Ishikawa (cell line): ENCODE results near the gene GAL3ST3.

Experiments
- CEBPB ChIP-seq: IDR thresholded peaks from 2 replicates; pipeline ENCODE4 v1.6.1; 2012
- EGR1 ChIP-seq: IDR thresholded peaks from 2 replicates; pipeline ENCODE4 v1.6.1; 2012
- EP300 ChIP-seq: IDR thresholded peaks from 2 replicates; pipeline ENCODE4 v1.6.1; 2012; ENCODE audit warnings: borderline replicate concordance
- FOXM1 ChIP-seq: IDR thresholded peaks from 2 replicates; pipeline ENCODE4 v1.6.1; 2012; ENCODE audit warnings: low read depth, borderline replicate concordance
- NFIC ChIP-seq: IDR thresholded peaks from 2 replicates; pipeline ENCODE4 v1.6.1; 2012
- RAD21 ChIP-seq: IDR thresholded peaks from 2 replicates; pipeline ENCODE4 v1.6.1; 2012; ENCODE audit warnings: low read depth
- TAF1 ChIP-seq: IDR thresholded peaks from 2 replicates; pipeline ENCODE4 v1.6.1; 2012; ENCODE audit warnings: low read depth, mild to moderate bottlenecking
- YY1 ChIP-seq: IDR thresholded peaks from 2 replicates; pipeline ENCODE4 v1.6.1; 2012; ENCODE audit warnings: low read depth
- ZBTB7A ChIP-seq: IDR thresholded peaks from 2 replicates; pipeline ENCODE4 v1.6.1; 2012; ENCODE audit warnings: low read depth
- TF ChIP-seq, protein P1 (sequence below): IDR thresholded peaks from 2 replicates; pipeline ENCODE4 v1.6.1; 2012; ENCODE audit warnings: low read depth, mild to moderate bottlenecking
- TF ChIP-seq, protein P2 (sequence below): IDR thresholded peaks from 2 replicates; pipeline ENCODE4 v1.6.1; 2012
- TF ChIP-seq, protein P3 (sequence below): IDR thresholded peaks from 2 replicates; pipeline ENCODE4 v1.6.1; 2012

DNA sequence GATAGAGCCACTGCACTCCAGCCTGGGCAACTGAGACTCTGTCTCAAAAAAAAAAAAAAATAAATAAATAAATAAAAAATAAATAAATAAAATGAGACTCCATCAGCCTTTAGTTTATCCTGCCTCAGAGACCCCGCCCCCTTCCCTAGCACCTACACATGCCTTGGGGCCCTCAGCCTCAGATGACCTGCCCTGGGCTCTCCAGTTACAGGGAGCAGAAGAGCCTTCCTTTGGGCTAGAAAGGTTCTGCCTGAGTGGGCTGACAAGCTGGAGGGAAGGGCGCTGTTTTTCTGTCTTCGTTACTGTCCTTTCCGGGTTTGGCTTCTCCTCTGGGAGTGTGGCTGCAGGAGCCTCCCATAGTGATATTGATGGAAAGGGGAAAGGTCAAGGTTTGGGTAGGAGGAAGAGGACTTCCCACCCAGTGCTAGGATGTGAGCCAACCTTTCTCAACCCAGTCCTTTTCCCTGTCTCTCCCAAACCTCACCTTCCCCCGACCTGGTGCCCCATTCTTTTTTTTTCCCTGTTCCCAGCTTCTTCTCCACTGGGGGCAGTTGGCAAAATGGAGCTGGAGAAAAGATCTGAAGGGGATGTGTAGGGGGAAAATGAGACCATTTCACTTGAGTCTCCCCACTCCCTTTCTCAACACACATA lies 1.7 kb upstream of the GAL3ST3 start:
- TF ChIP-seq RAD21 (no peak), ZBTB7A (no peak), EP300 (no peak), YY1 (no peak), CEBPB (no peak), EGR1 (no peak), FOXM1 (no peak), TAF1 (no peak), NFIC (no peak)
- TF ChIP-seq, protein P1, sequence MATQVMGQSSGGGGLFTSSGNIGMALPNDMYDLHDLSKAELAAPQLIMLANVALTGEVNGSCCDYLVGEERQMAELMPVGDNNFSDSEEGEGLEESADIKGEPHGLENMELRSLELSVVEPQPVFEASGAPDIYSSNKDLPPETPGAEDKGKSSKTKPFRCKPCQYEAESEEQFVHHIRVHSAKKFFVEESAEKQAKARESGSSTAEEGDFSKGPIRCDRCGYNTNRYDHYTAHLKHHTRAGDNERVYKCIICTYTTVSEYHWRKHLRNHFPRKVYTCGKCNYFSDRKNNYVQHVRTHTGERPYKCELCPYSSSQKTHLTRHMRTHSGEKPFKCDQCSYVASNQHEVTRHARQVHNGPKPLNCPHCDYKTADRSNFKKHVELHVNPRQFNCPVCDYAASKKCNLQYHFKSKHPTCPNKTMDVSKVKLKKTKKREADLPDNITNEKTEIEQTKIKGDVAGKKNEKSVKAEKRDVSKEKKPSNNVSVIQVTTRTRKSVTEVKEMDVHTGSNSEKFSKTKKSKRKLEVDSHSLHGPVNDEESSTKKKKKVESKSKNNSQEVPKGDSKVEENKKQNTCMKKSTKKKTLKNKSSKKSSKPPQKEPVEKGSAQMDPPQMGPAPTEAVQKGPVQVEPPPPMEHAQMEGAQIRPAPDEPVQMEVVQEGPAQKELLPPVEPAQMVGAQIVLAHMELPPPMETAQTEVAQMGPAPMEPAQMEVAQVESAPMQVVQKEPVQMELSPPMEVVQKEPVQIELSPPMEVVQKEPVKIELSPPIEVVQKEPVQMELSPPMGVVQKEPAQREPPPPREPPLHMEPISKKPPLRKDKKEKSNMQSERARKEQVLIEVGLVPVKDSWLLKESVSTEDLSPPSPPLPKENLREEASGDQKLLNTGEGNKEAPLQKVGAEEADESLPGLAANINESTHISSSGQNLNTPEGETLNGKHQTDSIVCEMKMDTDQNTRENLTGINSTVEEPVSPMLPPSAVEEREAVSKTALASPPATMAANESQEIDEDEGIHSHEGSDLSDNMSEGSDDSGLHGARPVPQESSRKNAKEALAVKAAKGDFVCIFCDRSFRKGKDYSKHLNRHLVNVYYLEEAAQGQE, result no peak
- TF ChIP-seq, protein P2, sequence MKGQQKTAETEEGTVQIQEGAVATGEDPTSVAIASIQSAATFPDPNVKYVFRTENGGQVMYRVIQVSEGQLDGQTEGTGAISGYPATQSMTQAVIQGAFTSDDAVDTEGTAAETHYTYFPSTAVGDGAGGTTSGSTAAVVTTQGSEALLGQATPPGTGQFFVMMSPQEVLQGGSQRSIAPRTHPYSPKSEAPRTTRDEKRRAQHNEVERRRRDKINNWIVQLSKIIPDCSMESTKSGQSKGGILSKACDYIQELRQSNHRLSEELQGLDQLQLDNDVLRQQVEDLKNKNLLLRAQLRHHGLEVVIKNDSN, result no peak
- TF ChIP-seq, protein P3, sequence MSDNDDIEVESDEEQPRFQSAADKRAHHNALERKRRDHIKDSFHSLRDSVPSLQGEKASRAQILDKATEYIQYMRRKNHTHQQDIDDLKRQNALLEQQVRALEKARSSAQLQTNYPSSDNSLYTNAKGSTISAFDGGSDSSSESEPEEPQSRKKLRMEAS, result no peak
